SK-N-SH (cell line): Measurements from ENCODE around the gene TANC1. TPM values are rescaled to one million over a fixed set of nuclear protein-coding genes. Genes with fewer than 3 reads are reported as not detected.

Experiments
- CTCF ChIA-PET: fragments of 300-600, 350-600 bp; formaldehyde crosslinking; extraction: SDS; loops from one replicate; lab custom pipeline; 2021; lab: Yijun Ruan, JAX
- POLR2A ChIA-PET: fragments of 350-600 bp; sonication (Branson Sonifier 250); formaldehyde crosslinking; extraction: SDS; loops from one replicate; lab custom pipeline; 2020; ENCODE audit warnings: antibody characterized with exemption, inconsistent platforms; lab: Yijun Ruan, JAX
- DNase-seq: peaks from one replicate; pipeline ENCODE4 v3.0.0; 2012
- H2AFZ ChIP-seq: fragments of 200-600 bp; sonication (generic); 2 replicates; pipeline ENCODE4 v1.8.1; 2016; ENCODE audit warnings: antibody characterized with exemption, mild to moderate bottlenecking, low read depth
- H3F3A ChIP-seq: fragments of 200-600 bp; sonication (generic); replicated peaks from 2 replicates; pipeline ENCODE3; 2016; ENCODE audit warnings: antibody characterized with exemption, mild to moderate bottlenecking; ENCODE audit not compliant: insufficient read depth
- H3K27ac ChIP-seq, 2 experiments: fragments of 200-500 bp in 1 of 2; fragments of 200-600 bp in 1 of 2; sonication (Bioruptor generic) in 1 of 2; sonication (generic), shearing (Covaris generic) in 1 of 2; 2 replicates each; pipeline versions ENCODE4 v1.5.1 to v1.6.1; 2014 to 2016; ENCODE audit warnings: low read depth in 2 of 2, inconsistent platforms in 1 of 2, low read length in 1 of 2, mild to moderate bottlenecking in 1 of 2, mixed read lengths in 1 of 2
- H3K27me3 ChIP-seq: fragments of 200-600 bp; sonication (generic), shearing (Covaris generic); 2 replicates; pipeline ENCODE4 v1.6.1; 2016; ENCODE audit warnings: mixed run types; ENCODE audit not compliant: insufficient read depth
- H3K36me3 ChIP-seq, 2 experiments: fragments of 200-500 bp in 1 of 2; fragments of 200-600 bp in 1 of 2; sonication (Bioruptor generic) in 1 of 2; sonication (generic) in 1 of 2; replicated peaks in 1 of 2; 2 replicates each; pipeline versions ENCODE3 to v1.5.1; 2014 to 2016; ENCODE audit warnings: low read length in 1 of 2, mild to moderate bottlenecking in 1 of 2; ENCODE audit not compliant: insufficient read depth in 2 of 2, control insufficient read depth in 1 of 2
- H3K4me1 ChIP-seq, 2 experiments: fragments of 200-500 bp in 1 of 2; fragments of 200-600 bp in 1 of 2; sonication (Bioruptor generic) in 1 of 2; sonication (generic), shearing (Covaris generic) in 1 of 2; 2 replicates each; pipeline versions ENCODE4 v1.5.1 to v1.6.1; 2014 to 2016; ENCODE audit warnings: low read depth in 1 of 2, low read length in 1 of 2, mixed run types in 1 of 2; ENCODE audit not compliant: insufficient read depth in 2 of 2, control insufficient read depth in 1 of 2
- H3K4me2 ChIP-seq: fragments of 200-600 bp; sonication (generic), shearing (Covaris generic); 2 replicates; pipeline ENCODE4 v1.6.1; 2017; ENCODE audit warnings: mixed run types
- H3K4me3 ChIP-seq, 2 experiments: fragments of 200-500 bp in 1 of 2; fragments of 200-600 bp in 1 of 2; sonication (Bioruptor generic) in 1 of 2; sonication (generic), shearing (Covaris generic) in 1 of 2; 2 replicates each; pipeline versions ENCODE4 v1.5.1 to v1.8.1; 2014 to 2016; ENCODE audit warnings: low read depth in 2 of 2, inconsistent platforms in 1 of 2, low read length in 1 of 2, mild to moderate bottlenecking in 1 of 2, mixed read lengths in 1 of 2, moderate library complexity in 1 of 2
- H3K79me2 ChIP-seq: fragments of 200-600 bp; sonication (generic); 2 replicates; pipeline ENCODE4 v1.8.1; 2017; ENCODE audit warnings: mild to moderate bottlenecking; ENCODE audit not compliant: insufficient read depth
- H3K9ac ChIP-seq: fragments of 200-600 bp; sonication (generic); 2 replicates; pipeline ENCODE4 v1.6.1; 2017; ENCODE audit warnings: mixed run types
- H3K9me2 ChIP-seq: fragments of 200-600 bp; sonication (generic); 2 replicates; pipeline ENCODE4 v1.6.1; 2017; ENCODE audit warnings: mixed run types
- H3K9me3 ChIP-seq: fragments of 200-600 bp; sonication (generic); 2 replicates; pipeline ENCODE4 v1.6.1; 2017; ENCODE audit warnings: mixed run types, mild to moderate bottlenecking, moderate library complexity
- H4K20me1 ChIP-seq: fragments of 200-600 bp; sonication (generic); 2 replicates; pipeline ENCODE4 v1.6.1; 2017; ENCODE audit warnings: mild to moderate bottlenecking, mixed run types; ENCODE audit not compliant: insufficient read depth
- ELF1 ChIP-seq: IDR thresholded peaks from 2 replicates; pipeline ENCODE4 v1.4.0; 2012
- FOSL2 ChIP-seq: IDR thresholded peaks from 2 replicates; pipeline ENCODE4 v1.4.0; 2012; ENCODE audit warnings: low read depth, mild to moderate bottlenecking, moderate library complexity, borderline replicate concordance
- MEF2A ChIP-seq: IDR thresholded peaks from 2 replicates; pipeline ENCODE4 v1.4.0; 2012; ENCODE audit warnings: low read depth, borderline replicate concordance
- MXI1 ChIP-seq: IDR thresholded peaks from 2 replicates; pipeline ENCODE4 v1.6.1; 2012; ENCODE audit warnings: mild to moderate bottlenecking, low read depth, low read length, improper control_type of control experiment
- NFIC ChIP-seq: IDR thresholded peaks from 2 replicates; pipeline ENCODE4 v1.4.0; 2012; ENCODE audit warnings: borderline replicate concordance
- NRF1 ChIP-seq: IDR thresholded peaks from 2 replicates; pipeline ENCODE4 v1.6.1; 2012; ENCODE audit warnings: low read depth, mild to moderate bottlenecking, low read length
- RCOR1 ChIP-seq: fragments of 150-350 bp; IDR thresholded peaks from 2 replicates; pipeline ENCODE4 v1.6.1; 2017; ENCODE audit warnings: antibody characterized with exemption, low read length
- RFX5 ChIP-seq: IDR thresholded peaks from 2 replicates; pipeline ENCODE4 v1.6.1; 2012; ENCODE audit warnings: mild to moderate bottlenecking, improper control_type of control experiment, low read length
- RXRA ChIP-seq: IDR thresholded peaks from 2 replicates; pipeline ENCODE4 v1.4.0; 2012; ENCODE audit warnings: low read depth, mild to moderate bottlenecking, borderline replicate concordance
- SMC3 ChIP-seq: IDR thresholded peaks from 2 replicates; pipeline ENCODE4 v1.6.1; 2012; ENCODE audit warnings: low read depth, low read length, improper control_type of control experiment
- YY1 ChIP-seq: IDR thresholded peaks from 2 replicates; pipeline ENCODE4 v1.4.0; 2012; ENCODE audit warnings: low read depth, mild to moderate bottlenecking
- WGBS: methylation state at CpG from one replicate; pipeline ENCODE4 v1.1.6; 2017; ENCODE audit warnings: low lambda C conversion rate; 5-methylcytosine and 5-hydroxymethylcytosine counted together
- polyA plus RNA-seq, 3 experiments: library from polyadenylated mRNA; depleted of rRNA; stranded (reverse); fragments of >200 nt; gene quantifications; 2 replicates each; pipeline ENCODE4 v1.2.3, GENCODE V29; 2012
- TF ChIP-seq, protein P1 (sequence below): IDR thresholded peaks from 2 replicates; pipeline ENCODE4 v1.4.0; 2012; ENCODE audit warnings: low read depth, borderline replicate concordance
- TF ChIP-seq, protein P2 (sequence below): fragments of 150-350 bp; IDR thresholded peaks from 2 replicates; pipeline ENCODE4 v1.6.1; 2016; ENCODE audit warnings: mild to moderate bottlenecking, low read depth, low read length
- TF ChIP-seq, protein P3 (sequence below): IDR thresholded peaks from 2 replicates; pipeline ENCODE4; 2012
- TF ChIP-seq, protein P4 (sequence below): IDR thresholded peaks from 2 replicates; pipeline ENCODE4 v1.6.1; 2012; ENCODE audit warnings: mild to moderate bottlenecking, low read depth, low read length, moderate library complexity
- TF ChIP-seq, protein P5 (sequence below): IDR thresholded peaks from 2 replicates; pipeline ENCODE4 v1.4.0; 2012; ENCODE audit warnings: low read depth, borderline replicate concordance

TANC1 gene
- polyA plus RNA-seq, 1 of the 3 experiments (the other 2 are of a cell fraction) = 19.2 TPM

DNA sequence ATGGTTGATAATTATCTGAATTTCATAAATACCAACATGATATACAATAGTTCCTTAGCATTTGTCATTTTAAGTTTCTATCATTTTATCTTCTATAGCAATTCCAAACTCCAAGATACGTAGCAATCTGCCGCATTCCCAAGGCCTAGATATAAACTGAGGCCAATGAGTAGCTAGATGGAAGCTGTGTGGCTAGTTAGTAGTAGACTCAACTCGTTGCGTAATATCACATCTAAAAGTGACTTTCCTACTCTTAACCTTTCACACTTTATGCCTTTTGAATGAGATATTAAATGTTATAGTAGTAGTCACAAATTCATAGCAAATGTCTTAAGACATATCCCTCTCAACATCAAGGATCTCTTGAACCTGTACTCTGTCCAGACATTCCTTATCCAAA, 284.5 kb downstream of the TANC1 start:
- no peak overlapping the region for H3K27ac ChIP-seq
- TF ChIP-seq NRF1 (no peak), NFIC (no peak), MXI1 (no peak), MEF2A (no peak), RXRA (no peak), YY1 (no peak), RCOR1 (no peak), ELF1 (no peak), SMC3 (no peak), RFX5 (no peak), FOSL2 (no peak)
- TF ChIP-seq, protein P1, sequence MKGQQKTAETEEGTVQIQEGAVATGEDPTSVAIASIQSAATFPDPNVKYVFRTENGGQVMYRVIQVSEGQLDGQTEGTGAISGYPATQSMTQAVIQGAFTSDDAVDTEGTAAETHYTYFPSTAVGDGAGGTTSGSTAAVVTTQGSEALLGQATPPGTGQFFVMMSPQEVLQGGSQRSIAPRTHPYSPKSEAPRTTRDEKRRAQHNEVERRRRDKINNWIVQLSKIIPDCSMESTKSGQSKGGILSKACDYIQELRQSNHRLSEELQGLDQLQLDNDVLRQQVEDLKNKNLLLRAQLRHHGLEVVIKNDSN = no peak
- TF ChIP-seq, protein P2, sequence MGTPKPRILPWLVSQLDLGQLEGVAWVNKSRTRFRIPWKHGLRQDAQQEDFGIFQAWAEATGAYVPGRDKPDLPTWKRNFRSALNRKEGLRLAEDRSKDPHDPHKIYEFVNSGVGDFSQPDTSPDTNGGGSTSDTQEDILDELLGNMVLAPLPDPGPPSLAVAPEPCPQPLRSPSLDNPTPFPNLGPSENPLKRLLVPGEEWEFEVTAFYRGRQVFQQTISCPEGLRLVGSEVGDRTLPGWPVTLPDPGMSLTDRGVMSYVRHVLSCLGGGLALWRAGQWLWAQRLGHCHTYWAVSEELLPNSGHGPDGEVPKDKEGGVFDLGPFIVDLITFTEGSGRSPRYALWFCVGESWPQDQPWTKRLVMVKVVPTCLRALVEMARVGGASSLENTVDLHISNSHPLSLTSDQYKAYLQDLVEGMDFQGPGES = no peak
- TF ChIP-seq, protein P3, sequence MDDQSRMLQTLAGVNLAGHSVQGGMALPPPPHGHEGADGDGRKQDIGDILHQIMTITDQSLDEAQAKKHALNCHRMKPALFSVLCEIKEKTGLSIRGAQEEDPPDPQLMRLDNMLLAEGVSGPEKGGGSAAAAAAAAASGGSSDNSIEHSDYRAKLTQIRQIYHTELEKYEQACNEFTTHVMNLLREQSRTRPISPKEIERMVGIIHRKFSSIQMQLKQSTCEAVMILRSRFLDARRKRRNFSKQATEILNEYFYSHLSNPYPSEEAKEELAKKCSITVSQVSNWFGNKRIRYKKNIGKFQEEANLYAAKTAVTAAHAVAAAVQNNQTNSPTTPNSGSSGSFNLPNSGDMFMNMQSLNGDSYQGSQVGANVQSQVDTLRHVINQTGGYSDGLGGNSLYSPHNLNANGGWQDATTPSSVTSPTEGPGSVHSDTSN = no peak
- TF ChIP-seq, protein P4, sequence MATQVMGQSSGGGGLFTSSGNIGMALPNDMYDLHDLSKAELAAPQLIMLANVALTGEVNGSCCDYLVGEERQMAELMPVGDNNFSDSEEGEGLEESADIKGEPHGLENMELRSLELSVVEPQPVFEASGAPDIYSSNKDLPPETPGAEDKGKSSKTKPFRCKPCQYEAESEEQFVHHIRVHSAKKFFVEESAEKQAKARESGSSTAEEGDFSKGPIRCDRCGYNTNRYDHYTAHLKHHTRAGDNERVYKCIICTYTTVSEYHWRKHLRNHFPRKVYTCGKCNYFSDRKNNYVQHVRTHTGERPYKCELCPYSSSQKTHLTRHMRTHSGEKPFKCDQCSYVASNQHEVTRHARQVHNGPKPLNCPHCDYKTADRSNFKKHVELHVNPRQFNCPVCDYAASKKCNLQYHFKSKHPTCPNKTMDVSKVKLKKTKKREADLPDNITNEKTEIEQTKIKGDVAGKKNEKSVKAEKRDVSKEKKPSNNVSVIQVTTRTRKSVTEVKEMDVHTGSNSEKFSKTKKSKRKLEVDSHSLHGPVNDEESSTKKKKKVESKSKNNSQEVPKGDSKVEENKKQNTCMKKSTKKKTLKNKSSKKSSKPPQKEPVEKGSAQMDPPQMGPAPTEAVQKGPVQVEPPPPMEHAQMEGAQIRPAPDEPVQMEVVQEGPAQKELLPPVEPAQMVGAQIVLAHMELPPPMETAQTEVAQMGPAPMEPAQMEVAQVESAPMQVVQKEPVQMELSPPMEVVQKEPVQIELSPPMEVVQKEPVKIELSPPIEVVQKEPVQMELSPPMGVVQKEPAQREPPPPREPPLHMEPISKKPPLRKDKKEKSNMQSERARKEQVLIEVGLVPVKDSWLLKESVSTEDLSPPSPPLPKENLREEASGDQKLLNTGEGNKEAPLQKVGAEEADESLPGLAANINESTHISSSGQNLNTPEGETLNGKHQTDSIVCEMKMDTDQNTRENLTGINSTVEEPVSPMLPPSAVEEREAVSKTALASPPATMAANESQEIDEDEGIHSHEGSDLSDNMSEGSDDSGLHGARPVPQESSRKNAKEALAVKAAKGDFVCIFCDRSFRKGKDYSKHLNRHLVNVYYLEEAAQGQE = no peak
- TF ChIP-seq, protein P5, sequence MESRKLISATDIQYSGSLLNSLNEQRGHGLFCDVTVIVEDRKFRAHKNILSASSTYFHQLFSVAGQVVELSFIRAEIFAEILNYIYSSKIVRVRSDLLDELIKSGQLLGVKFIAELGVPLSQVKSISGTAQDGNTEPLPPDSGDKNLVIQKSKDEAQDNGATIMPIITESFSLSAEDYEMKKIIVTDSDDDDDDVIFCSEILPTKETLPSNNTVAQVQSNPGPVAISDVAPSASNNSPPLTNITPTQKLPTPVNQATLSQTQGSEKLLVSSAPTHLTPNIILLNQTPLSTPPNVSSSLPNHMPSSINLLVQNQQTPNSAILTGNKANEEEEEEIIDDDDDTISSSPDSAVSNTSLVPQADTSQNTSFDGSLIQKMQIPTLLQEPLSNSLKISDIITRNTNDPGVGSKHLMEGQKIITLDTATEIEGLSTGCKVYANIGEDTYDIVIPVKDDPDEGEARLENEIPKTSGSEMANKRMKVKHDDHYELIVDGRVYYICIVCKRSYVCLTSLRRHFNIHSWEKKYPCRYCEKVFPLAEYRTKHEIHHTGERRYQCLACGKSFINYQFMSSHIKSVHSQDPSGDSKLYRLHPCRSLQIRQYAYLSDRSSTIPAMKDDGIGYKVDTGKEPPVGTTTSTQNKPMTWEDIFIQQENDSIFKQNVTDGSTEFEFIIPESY = no peak
- TF ChIP-seq, all 33 proteins: peak for 0
- peaks cover 15 to 27% of the 10 kb centered on the region in 2 experiments for H3K36me3 ChIP-seq

More for the DNA sequence above, 284.5 kb downstream of the TANC1 start:
- no peak overlapping the region for H3K4me3 ChIP-seq
- no peaks in the 10 kb centered on the region for H3K79me2 ChIP-seq
- no peak overlapping the region for H3K9ac ChIP-seq
- no peaks in the 10 kb centered on the region for H3K4me1 ChIP-seq
- DNase-seq = no peak
- CTCF ChIA-PET = interaction anchor here (1.2 kb wide), 1 partner anchor 554 kb away, joined by 3 read pairs; no protein-coding TSS in a partner anchor
- H3F3A ChIP-seq = peaks cover 13% of the 10 kb centered on the region
- H3K9me2 ChIP-seq = no peaks in the 10 kb centered on the region
- H3K4me2 ChIP-seq = no peak overlapping the region
- H3K9me3 ChIP-seq = no peaks in the 10 kb centered on the region
- POLR2A ChIA-PET = no interaction called here
- WGBS = 91% methylated on average over 4 of the region's 4 CpGs
- no peaks in the 10 kb centered on the region for H3K27me3 ChIP-seq
- H2AFZ ChIP-seq = no peak overlapping the region
- H4K20me1 ChIP-seq = no peaks in the 10 kb centered on the region
